Measurements from ENCODE around the gene CD96.

CD96 gene

DNA sequence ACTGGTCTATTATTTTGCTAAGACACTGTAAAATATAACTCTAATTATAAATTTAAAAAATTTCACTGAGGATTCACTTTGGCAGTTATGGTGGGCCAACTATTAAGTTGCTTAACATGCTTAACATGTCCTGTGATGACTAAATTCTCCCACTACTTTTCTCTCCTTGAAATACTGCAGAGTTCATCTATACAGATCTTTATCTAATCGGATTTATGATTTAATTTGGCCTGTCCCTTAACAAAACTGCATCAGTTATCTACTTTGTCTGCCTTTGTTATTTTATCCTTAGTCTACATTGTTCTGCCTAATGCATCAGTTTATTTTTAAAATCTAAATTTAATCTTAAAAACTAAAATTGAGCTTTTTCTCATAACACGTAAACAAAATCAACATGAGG lies 26.4 kb downstream of the CD96 start:
- DNase-seq, result no peak

DNA sequence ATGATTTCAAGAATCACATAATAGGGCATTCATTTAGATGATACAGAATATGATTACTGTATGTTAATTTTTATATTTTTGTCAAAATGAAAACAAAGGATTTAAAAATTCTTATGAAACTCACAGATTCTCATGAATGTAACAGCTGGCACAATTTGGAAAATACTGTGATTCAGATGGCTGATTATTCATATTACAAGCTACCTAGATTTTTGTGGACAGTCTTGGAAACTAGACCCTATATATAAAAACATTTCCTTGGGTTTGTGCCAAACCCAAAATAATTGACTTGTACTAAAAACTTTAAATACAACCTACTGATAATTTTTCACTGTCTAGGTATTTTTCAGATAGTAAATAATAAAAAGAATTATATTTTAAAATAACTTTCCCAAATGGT lies 26.9 kb downstream of the CD96 start:
- peak; percentile 53 for DNase-seq

DNA sequence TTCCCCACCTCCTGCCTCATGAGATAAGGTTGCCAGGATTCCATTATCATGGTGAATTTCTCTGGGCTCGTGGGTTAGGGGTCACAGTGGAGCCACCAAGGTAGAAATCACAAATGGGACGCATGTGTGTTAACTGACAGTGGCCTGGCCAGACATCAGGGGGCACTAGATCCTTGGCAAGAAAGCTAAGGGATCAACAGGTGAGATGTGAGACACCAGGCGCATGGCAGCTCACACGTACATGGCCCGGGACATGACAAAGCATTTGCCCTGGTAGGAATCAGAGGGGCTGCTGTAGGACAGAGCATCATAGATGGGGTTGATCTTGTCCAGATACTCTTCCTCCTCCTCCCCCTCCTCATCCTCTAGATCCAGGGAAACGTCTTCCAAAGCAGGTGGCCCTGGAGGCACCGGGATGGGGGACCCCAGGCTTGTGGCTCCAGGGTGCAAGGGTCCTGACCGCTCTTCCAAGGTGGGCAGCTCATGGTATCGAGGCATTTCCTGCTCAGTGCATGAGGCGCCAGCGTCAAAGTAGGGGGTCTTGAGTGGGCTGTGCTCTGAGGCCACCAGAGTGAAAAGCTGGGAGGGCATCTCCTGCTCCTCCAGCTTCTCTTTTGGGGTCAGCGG lies 28.5 kb downstream of the CD96 start:
- no peak for DNase-seq

DNA sequence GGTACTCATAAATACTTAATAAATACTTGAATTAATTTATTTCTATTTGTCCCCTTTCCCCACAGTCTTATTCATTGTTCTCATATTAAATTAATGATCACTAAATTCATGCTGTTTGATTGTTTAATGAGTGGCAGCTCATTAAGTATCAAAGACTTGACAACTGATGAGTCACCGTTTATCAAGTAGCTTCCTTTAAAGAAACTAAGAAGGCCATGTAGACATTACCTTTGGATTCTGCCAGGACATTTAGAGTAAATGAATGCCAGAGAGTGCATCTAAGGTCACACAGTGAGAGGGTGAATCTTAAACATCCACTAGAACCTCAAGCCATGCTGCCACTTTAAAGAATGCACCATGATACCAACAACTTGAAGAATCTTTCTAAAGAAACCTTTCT lies 29.3 kb downstream of the CD96 start:
- no peak for DNase-seq

DNA sequence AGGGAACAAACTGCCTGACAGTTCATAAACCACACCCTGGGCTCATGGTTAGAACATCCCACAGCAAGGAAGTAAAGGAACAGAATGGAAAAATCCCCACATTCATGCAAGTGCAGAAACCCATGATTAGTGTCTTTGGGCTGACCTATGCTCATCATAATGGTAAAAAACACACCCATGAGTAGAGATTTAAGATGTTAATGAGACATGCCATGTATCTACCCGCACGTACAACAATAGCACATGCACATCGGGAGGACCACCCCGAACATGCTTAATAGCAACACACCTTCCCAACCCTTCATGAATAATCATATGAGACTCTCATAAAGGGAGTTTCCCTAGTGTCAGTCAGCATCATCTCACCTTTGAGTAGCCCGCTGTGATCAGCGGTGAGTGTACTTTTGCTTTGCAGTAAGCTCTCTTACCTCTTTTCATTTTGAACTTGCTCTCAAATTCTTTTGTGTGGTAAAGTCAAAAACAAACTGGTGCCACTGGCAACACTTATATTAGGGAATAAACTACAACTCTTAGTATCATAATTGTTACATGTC lies 30.0 kb downstream of the CD96 start:
- DNase-seq, result no peak

DNA sequence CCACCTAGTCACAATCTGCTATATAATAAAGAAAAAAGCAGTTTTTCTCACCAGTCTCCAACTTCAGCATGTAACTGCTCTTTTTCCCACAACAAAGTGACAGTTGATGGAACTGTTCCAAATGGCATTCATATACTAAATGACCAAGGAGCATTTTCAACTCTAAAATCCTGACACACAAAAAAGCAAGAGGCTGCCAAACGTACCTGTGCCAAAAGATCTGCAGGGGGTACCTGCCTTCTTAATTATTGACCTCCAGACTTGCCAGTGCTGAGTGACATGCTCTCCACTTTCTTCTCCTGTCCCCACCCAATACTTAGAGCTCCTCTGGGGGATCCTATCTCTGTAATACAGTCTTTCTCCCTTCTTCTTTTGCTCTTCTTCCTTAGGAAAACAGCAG lies 35.1 kb downstream of the CD96 start:
- DNase-seq, result no peak

DNA sequence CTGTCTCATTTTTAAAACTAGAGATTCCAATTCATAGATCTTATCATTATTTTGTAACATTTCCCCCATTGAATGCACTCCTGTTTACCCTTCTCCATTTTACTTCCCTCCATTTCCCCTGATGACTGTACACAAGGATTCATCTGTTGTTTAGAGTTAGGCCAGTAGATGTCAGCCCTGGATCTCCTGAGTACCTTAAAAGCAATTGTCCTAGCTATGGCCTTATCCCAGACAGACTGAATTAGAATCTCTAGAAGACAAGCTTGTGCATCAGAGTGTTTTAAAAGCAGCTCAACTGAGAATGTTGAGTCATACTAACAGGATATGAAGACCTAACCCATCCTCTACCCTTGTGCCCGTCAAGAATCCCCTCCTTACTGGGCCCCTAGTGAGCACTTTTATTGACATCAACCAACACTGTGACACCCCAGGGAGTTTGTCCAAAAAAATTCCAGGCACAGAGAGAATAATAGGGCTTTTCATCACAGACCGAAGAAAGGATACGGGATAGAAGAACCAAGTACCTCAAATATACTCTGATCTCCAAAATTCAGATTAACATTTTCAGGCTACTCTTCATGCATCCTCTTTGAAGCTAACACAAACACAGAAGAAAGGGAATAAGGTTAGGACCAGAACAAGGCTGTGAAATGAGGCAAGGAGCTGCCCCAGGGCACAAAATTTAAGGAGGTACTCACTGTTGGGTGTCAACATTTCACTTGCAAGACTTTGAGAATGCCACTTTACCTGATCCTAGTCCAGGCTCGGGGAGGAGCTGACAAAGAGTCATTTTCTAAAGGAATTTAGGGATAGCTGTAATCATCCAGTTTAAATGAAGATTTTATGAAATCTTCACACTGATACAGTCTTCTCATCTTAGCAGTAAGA lies 36.0 kb downstream of the CD96 start:
- DNase-seq, result peak; percentile 88

DNA sequence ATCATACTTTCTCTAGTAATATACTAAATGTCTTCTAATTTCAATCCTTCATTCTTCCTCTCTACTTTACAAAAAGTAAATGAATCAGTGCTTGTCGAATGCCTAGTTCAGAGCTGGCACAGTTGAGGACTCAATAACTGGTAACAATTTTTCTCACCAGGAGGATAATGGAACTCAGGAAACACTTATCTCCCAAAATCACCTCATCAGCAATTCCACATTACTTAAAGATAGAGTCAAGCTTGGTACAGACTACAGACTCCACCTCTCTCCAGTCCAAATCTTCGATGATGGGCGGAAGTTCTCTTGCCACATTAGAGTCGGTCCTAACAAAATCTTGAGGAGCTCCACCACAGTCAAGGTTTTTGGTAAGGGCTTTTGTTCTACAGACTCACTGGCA lies 36.9 kb downstream of the CD96 start:
- DNase-seq, result no peak

DNA sequence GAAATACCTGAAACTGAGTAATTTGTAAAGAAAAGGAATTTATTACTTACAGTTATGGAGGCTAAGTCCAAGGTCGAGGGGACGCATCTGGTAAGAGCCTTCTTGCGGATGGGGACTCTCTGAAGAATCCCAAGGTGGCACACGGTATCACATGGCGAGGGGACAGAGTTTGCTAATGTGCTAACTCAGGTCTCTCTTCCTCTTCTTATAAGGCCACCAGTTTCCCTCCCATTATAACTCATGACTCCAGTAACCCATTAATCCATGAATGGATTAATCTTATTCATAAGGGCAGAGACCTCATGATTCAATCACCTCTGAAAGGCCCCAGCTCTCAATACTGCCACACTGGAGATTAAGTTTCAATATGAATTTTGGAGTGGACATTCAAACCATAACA lies 37.5 kb downstream of the CD96 start:
- no peak for DNase-seq

DNA sequence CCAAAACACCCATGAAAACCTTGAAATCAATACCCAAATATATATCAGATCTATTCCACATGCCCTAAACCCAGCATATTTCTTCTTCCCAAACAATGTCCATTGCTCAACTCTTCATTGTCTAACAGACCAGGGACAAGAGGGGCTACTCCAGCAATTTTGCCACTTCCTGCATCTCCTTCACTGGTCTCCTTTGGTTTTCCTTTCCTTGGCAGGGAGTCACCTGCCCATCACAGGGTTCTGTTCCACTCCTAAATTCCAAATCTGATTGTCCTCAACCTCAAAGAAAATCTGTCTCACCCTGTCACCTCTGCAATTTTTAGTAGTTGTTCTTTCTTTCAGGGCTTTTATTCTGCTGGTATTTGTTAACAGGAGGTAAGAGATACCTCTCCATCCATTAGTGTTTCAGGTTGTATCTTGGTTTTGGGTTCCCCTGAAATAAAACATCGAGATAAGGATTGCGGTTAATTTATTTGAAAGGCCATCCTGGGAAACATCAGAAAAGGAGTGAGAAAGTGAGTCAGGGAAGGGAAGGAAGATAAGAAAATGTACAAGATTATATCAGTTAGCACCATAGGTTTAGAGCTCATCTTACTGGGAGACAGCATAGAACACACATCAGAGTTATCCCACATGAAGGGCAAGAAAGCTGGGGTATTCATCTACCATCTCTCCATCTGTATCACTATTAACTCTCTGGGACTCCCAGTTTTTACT lies 39.6 kb downstream of the CD96 start:
- DNase-seq, result no peak

DNA sequence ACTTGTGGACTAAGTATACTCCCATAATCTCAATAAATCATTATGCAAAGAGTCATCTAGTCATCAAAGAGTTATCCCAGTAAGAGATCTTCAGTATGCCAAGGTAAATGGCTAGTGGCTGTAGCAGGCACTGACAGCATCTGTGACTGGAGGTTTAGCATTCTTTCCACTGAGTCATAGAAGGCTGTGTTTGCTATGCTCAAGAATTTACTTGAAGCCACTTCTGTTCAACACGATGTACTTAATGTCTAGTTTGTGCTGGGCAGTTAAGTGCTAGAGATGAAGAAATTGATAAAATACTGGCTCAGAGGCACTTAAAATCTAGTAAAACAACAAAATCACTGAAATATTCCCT lies 40.1 kb downstream of the CD96 start:
- DNase-seq, result peak; percentile 95

DNA sequence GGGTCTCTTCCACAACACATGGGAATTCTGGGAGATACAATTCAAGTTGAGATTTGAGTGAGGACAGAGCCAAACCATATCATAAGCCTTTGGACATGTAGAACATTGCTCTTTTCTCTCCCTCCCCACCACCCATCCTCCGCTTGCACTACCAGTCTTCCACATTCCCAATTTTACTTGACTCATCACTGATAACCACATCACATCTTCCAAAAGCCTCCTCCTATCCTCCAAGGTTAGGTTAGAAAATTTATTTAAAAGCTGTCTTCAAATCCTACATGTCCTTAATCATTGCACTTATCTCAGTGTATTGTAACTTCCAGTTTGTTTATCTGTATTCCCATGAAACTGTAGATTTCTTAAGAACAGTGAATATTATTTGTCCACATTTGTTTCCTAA lies 42.7 kb downstream of the CD96 start:
- peak; percentile 38 for DNase-seq

DNA sequence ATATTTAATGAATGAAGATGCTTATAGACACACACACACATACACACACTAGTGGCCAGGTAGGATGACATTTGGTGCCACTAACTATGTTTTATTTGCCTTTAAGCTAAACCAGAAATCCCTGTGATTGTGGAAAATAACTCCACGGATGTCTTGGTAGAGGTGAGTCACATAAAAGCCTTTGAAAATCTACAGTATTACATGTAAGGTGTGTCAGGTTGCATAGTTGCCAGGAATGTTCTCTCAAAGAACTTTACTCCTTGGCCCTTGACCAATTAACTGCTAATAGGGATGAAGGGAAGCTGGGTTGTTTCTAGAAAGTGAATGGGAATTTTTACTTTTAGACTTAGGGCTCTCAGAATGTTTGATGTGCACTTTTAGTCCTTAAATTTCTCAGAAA lies 43.2 kb downstream of the CD96 start:
- peak; percentile 42 for DNase-seq

DNA sequence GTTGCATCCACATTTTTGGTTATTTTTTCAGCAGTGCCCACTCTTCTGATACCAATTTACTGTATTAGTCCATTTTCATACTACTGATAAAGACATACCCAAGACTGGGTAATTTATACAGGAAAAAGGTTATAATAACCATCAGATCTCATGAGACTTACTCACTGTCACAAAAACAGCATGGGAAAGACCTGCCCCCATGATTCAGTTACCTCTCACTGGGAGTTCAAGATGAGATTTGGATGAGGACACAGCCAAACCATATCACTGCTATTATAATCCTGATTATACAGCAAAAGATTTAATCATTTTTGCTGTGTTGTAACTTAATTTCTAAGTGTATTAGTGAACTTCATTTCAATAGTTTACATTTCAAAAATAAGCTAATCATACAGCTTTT lies 46.5 kb downstream of the CD96 start:
- DNase-seq, result no peak

DNA sequence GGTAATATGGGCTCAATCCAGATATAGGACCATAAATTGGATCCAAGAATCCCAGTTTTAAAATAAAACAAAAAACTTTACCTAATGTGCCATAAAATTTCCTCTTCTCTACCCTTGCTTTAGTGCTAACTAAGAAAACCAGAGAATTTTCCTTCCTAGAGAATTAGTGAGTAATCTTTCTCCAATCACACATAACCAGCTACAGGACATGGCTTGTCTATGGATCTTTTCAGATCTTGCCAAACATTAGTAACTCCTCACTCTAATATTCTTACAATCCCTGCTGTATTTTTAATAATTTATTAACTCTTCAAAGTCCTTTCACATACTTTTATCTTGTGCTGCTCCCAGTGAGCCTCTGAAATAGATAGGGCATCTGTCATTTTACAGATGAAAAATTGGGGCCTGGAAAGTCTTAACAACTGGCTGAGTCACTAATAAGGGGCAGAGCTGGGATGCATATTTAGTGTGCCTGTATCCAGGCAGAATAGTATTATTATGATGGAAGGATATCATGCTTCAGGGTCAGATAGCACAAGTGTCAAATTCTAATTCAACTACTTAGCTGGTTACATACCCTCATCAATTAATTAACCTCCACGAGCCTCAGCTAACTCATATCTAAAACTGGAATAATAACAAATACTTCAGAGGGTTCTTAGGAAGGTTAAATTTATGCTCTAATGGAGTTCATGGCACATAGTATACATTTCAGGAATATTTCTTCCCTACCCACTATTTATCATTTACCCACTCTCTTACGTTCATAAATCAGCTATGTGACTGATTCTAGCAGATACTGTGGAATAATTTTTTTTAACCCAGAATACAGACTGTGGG lies 47.5 kb downstream of the CD96 start:
- DNase-seq, result peak; percentile 31

DNA sequence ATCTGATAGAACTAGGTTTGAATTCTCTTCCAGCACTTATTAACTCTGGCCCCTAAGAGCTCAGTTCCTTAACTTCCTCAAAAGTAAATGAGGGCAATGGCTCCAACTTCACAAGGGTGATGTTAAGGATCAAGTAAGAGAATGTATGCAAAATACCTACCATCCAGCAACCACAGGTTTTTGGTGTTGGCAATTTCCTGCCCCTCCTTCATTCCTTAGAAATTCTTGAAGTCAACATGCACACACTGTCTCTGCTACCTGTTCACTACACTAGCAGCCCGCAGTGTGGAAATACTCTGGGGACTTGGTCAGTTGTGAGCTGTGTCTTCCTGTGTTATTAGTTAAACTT lies 48.1 kb downstream of the CD96 start:
- no peak for DNase-seq

DNA sequence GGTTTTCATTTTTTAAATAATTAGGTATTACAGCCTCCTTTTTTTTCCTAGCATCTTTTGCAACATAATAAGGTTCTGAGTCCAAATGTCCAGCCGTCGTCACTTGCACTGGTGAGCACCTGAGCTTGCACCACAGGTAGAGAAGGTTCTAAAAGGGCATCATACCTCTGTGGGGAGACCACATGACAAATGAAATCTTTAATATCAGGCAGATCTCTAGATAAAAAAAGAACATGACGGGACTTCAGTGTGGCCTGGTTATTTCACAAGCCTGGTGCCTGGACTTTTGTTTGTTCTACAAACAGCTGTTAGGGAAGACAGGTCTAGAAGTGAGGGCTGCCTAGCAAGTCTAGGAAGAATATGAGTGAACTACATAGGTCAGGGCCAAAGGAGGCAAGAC lies 49.6 kb downstream of the CD96 start:
- DNase-seq, result no peak

DNA sequence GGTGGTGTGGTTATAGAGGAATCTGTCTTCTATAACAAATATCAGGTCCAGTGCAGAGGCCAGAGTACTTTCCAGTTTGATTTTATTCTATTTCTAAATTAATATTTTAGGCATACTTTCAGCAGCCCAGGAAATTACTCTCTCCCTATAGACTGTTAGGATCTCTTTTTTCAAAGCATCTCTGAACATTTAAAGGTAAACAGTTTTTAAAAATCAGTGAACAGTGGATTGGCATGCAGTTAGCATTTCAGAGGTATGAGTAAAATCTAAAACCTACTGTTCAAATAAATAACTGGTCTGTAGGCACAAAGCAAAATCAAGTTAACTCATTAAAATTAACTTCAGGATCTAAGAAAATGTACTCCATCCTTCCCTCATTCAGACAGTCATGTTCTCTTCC lies 50.1 kb downstream of the CD96 start:
- no peak for DNase-seq

DNA sequence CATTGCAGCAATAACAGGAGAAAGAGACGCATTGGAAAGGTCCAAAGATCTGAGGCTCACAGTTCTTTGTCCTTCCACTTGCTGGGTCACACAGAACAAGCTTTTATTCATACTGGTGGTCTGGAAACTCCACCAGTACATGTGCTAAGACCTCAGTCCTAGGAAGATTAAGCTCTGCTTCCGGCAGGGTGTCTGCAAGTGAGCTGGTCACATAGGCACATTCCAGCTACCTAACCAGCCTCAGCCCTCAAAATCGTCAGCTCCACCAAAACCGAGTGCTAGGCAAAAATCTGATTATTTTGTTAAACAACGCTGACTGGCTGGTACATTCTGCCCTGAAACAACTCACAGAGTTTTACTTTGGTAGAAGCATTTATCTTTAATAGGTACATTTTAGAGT lies 50.9 kb downstream of the CD96 start:
- no peak for DNase-seq

DNA sequence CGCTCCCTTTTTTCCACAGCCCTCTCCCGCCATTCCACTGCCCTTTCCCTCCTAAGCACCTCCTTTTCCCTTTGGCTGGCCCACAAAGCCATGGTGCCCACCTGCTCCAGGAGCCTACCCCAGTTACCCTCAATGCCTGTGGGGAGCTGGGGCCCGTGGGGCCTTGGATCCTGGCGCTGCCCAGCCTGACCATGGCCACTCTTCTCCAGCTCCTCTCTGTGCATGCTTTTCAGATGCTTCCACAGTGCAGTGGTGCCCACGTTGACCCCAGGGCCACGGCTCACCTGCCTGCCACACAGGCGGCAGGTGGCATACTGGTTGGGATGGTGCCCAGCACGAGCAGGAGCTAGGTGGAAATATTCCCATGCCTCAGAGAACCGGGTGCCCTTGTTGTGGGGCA lies 51.7 kb downstream of the CD96 start:
- no peak for DNase-seq

DNA sequence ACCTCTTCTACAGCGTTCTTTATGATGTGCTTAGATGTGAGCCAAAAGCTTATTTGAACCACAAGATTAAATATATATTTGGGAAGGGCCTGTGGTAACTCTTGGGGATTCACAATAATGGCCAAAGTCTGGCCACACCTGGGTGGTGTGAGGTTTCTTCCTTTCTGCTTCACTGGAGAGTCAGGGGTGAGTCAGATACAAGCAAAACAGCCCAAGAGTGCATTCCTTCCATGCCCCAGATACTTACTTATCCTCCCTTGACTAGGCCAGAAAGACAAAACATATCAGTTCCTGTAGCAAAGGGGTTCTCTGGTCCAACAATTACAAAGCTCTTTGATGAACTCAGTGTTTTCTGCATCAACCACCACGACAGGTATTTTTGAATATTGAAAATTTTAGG lies 52.2 kb downstream of the CD96 start:
- peak; percentile 84 for DNase-seq

DNA sequence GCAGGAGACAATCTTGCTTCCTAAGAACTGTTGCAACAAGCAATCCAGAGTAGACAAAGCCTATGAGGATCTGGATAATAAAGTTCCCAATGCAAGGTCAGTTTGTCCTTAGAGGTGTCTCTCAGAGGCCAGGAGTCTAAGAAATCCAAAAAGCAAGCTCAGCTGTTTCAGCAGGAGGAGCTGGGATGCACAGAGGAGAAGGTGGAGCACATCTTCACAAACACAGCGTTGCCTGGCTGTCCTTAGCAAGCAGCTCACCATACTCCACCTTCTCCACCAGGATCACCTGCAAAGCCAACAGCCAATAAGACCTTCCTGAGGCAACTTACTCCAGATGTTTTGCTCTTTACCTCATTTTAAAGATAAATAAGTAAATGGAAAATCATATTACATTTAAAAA lies 52.8 kb downstream of the CD96 start:
- DNase-seq, result no peak

DNA sequence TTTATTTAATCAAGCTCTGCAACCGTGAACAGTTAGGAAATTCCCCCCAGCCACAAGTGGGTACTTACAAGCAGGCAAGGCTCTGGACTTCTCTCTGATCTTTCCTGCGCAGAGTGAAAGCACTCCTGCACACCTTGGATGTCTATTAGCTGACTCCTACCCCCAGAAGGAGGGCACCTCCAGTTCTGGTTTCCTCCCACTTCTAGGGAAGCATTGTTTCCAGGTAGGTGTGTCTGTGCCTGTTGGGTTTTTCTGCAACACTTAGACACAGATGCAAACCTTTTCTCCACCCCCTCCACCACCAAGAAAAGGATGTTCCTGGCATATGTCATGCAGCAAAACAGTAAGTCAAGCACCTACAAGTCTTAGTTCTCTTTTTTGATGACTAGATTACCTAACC lies 53.2 kb downstream of the CD96 start, which contains the start of gene ZBED2:
ZBED2 (minus strand) TSS at position 115 of the 400 bp plus-strand sequence. CDS start 1,145 bp downstream, outside the sequence.
- DNase-seq, result no peak

Measured in fibroblast of upper back skin (primary cell).